MCF 10A (cell line): ENCODE results near the gene ESR1. TPM values are rescaled to one million over a fixed set of nuclear protein-coding genes. Genes with fewer than 3 reads are reported as not detected.

Experiments used
- BruUV-seq: library from RNA; stranded (reverse); fragments of 400-500 nt; replicated peaks from 2 replicates; lab custom pipeline; 2021; lab: Mats Ljungman, UMichigan
- CTCF ChIA-PET: fragments of 300-600 bp; sonication (Branson Sonifier 250); formaldehyde crosslinking; extraction: SDS; loops from one replicate; lab custom pipeline; 2021; ENCODE audit warnings: antibody characterized with exemption, inconsistent platforms; lab: Yijun Ruan, JAX
- POLR2A ChIA-PET: fragments of 300-600, 350-650 bp; sonication (Branson Sonifier 250); formaldehyde crosslinking; extraction: SDS; loops from one replicate; lab custom pipeline; 2020; ENCODE audit warnings: antibody characterized with exemption, inconsistent platforms; lab: Yijun Ruan, JAX
- DNase-seq: peaks from one replicate; pipeline ENCODE4 v3.0.0-alpha.2; 2018; ENCODE audit not compliant: unreplicated experiment
- H3K27ac Mint-ChIP-seq: one replicate; pipeline ENCODE4 v1.8.0; 2022; ENCODE audit warnings: mild to moderate bottlenecking, low read depth, mixed read lengths; ENCODE audit not compliant: unreplicated experiment
- H3K27me3 Mint-ChIP-seq: one replicate; pipeline ENCODE4 v1.8.0; 2022; ENCODE audit warnings: mixed read lengths; ENCODE audit not compliant: insufficient read depth, unreplicated experiment
- H3K36me3 Mint-ChIP-seq: one replicate; pipeline ENCODE4 v1.8.0; 2022; ENCODE audit warnings: mild to moderate bottlenecking, moderate library complexity, mixed read lengths; ENCODE audit not compliant: insufficient read depth, unreplicated experiment
- H3K4me1 Mint-ChIP-seq: one replicate; pipeline ENCODE4 v1.8.0; 2022; ENCODE audit warnings: mixed read lengths; ENCODE audit not compliant: insufficient read depth, unreplicated experiment
- H3K4me3 Mint-ChIP-seq: one replicate; pipeline ENCODE4 v1.8.0; 2022; ENCODE audit warnings: mild to moderate bottlenecking, moderate library complexity, mixed read lengths; ENCODE audit not compliant: unreplicated experiment
- H3K9me3 Mint-ChIP-seq: one replicate; pipeline ENCODE4 v1.8.0; 2022; ENCODE audit warnings: mixed read lengths; ENCODE audit not compliant: unreplicated experiment
- CTCF ChIP-seq: fragments of 200-600 bp; IDR thresholded peaks from one replicate; pipeline ENCODE4 v1.8.0; 2022; ENCODE audit warnings: antibody characterized with exemption, mild to moderate bottlenecking; ENCODE audit not compliant: unreplicated experiment
- intact Hi-C: fragments of 100-400 bp; cut with micrococcal nuclease; formaldehyde crosslinking; loops from 2 replicates; pipeline ENCODE4 v1.14.1; 2022
- total RNA-seq: library from RNA; stranded (reverse); gene quantifications from 2 replicates; pipeline ENCODE4 v1.2.3, GENCODE V29; 2022

Gene ESR1
- total RNA-seq, 1 experiment from 2014 or later: 0.05 TPM

GRCh38 chr6:152078001-152078400, 270.5 kb downstream of the ESR1 start:
- BruUV-seq: no TSS peak
- Mint-ChIP-seq H3K27me3 (no peaks in the 10 kb centered on the region), H3K27ac (no peak overlapping the region), H3K9me3 (peaks cover 22% of the 10 kb centered on the region), H3K4me3 (no peak overlapping the region), H3K4me1 (no peaks in the 10 kb centered on the region), H3K36me3 (no peaks in the 10 kb centered on the region)
- ChIA-PET CTCF (no interaction called here), POLR2A (no interaction called here)
- no peak for TF ChIP-seq CTCF
- intact Hi-C loops: no loop called here
- DNase-seq: no peak

- intact Hi-C loops: no loop called here
- Mint-ChIP-seq H3K27ac (no peak overlapping the region), H3K4me3 (no peak overlapping the region), H3K27me3 (no peaks in the 10 kb centered on the region), H3K36me3 (no peaks in the 10 kb centered on the region), H3K4me1 (no peaks in the 10 kb centered on the region), H3K9me3 (peaks cover 22% of the 10 kb centered on the region)
- CTCF ChIA-PET: no interaction called here
- TF ChIP-seq CTCF: no peak
- DNase-seq: no peak
- POLR2A ChIA-PET: no interaction called here
- no TSS peak for BruUV-seq
Measured at GRCh38 chr6:152078804-152079203, 271.3 kb downstream of the ESR1 start.

GRCh38 chr6:152085451-152085921, 278.0 kb downstream of the ESR1 start:
- intact Hi-C loops: no loop called here
- H3K36me3 Mint-ChIP-seq: no peaks in the 10 kb centered on the region
- no peak overlapping the region for H3K27ac Mint-ChIP-seq
- ChIA-PET CTCF (interaction anchor here (0.5 to 0.7 kb wide), 2 partner anchors 16 to 1608 kb away, joined by 4 read pairs; no protein-coding TSS in a partner anchor), POLR2A (interaction anchor here (0.7 to 1.4 kb wide), 2 partner anchors 10 to 16 kb away, joined by 5 to 8 read pairs; no protein-coding TSS in a partner anchor)
- DNase-seq: peak; percentile 64
- no peaks in the 10 kb centered on the region for H3K27me3 Mint-ChIP-seq
- peaks cover 9% of the 10 kb centered on the region for H3K4me1 Mint-ChIP-seq
- no peak for TF ChIP-seq CTCF
- H3K4me3 Mint-ChIP-seq: no peak overlapping the region
- BruUV-seq: no TSS peak
- H3K9me3 Mint-ChIP-seq: peaks cover 6% of the 10 kb centered on the region

GRCh38 chr6:152086223-152086873, 278.9 kb downstream of the ESR1 start:
- H3K36me3 Mint-ChIP-seq: no peaks in the 10 kb centered on the region
- H3K27me3 Mint-ChIP-seq: no peaks in the 10 kb centered on the region
- POLR2A ChIA-PET: interaction anchor here (1.4 kb wide), 1 partner anchor 9 kb away, joined by 8 read pairs; no protein-coding TSS in a partner anchor
- CTCF ChIA-PET: no interaction called here
- intact Hi-C loops: no loop called here
- H3K27ac Mint-ChIP-seq: no peak overlapping the region
- no TSS peak for BruUV-seq
- no peak for TF ChIP-seq CTCF
- no peak overlapping the region for H3K4me3 Mint-ChIP-seq
- H3K9me3 Mint-ChIP-seq: peaks cover 3% of the 10 kb centered on the region
- no peak for DNase-seq
- peaks cover 10% of the 10 kb centered on the region for H3K4me1 Mint-ChIP-seq
